Tibial nerve (tissue), 4 donors: Measurements from ENCODE around the gene OR4D11.

Experiments
- EP300 ChIP-seq, 2 donors: sonication (generic); formaldehyde crosslinking; IDR thresholded peaks; one replicate each; pipeline ENCODE4 v1.6.1; 2017; ENCODE audit warnings: antibody characterized with exemption in 2 of 2, mild to moderate bottlenecking in 1 of 2
- POLR2A ChIP-seq, 2 donors: fragments of 450-650 bp; IDR thresholded peaks; one replicate each; pipeline ENCODE4 v1.6.1; 2017; ENCODE audit warnings: antibody characterized with exemption in 2 of 2, mild to moderate bottlenecking in 2 of 2, moderate library complexity in 2 of 2
- TF ChIP-seq, protein P1 (sequence below), 5 experiments: fragments of 200-600 bp in 3 of 5; fragments of 450-650 bp in 2 of 5; sonication (generic) in 3 of 5; IDR thresholded peaks; one replicate each; pipeline ENCODE4 v1.5.1; 2016 to 2019; ENCODE audit warnings: antibody characterized with exemption in 5 of 5, mild to moderate bottlenecking in 3 of 5, moderate library complexity in 2 of 5

DNA sequence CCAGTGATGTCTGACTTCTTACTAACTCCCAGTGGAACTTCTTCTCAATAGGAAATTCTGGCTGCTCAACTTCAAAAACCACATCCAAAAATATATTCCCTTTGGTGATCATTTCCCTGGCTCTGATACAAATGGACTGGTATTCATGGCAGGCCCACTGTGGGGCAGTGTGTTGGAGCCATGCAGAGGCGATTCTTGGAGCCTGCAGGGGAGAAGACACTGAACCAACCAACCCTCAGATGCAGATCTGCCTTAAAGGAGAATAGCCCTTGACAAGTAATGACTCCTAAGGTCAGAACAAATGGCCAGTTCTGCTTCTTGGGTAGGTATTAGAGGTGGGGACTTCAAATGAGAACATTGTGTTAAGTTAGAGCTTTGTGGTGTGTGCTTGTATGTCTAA is 20.2 kb downstream of the OR4D11 start:
- TF ChIP-seq, protein P1, sequence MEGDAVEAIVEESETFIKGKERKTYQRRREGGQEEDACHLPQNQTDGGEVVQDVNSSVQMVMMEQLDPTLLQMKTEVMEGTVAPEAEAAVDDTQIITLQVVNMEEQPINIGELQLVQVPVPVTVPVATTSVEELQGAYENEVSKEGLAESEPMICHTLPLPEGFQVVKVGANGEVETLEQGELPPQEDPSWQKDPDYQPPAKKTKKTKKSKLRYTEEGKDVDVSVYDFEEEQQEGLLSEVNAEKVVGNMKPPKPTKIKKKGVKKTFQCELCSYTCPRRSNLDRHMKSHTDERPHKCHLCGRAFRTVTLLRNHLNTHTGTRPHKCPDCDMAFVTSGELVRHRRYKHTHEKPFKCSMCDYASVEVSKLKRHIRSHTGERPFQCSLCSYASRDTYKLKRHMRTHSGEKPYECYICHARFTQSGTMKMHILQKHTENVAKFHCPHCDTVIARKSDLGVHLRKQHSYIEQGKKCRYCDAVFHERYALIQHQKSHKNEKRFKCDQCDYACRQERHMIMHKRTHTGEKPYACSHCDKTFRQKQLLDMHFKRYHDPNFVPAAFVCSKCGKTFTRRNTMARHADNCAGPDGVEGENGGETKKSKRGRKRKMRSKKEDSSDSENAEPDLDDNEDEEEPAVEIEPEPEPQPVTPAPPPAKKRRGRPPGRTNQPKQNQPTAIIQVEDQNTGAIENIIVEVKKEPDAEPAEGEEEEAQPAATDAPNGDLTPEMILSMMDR (IDR thresholded peaks at IDR 0.05): no peak
- TF ChIP-seq EP300 (IDR thresholded peaks at IDR 0.05) (no peak), POLR2A (IDR thresholded peaks at IDR 0.05) (no peak)
